Measurements from ENCODE around the gene RASAL1.
A peak's percentile ranks its signal among the peaks of the same experiment; 100 is the strongest.

The RASAL1 gene

GRCh38 chr12:113071135-113072112 lies 64.1 kb downstream of the RASAL1 start:
- peak; percentile 73 to 83 for DNase-seq

- DNase-seq, result no peak
Measured at GRCh38 chr12:113070117-113070906, 65.2 kb downstream of the RASAL1 start.

- DNase-seq, result no peak
Measured at GRCh38 chr12:113069751-113070116, 65.8 kb downstream of the RASAL1 start.

GRCh38 chr12:113069149-113069548 lies 66.4 kb downstream of the RASAL1 start:
- no peak for DNase-seq

- no peak for DNase-seq
Measured at GRCh38 chr12:113067987-113068935, 67.3 kb downstream of the RASAL1 start.

- peak in 1 of 2 experiments; percentile 27 for DNase-seq
Measured at GRCh38 chr12:113066813-113067400, 68.7 kb downstream of the RASAL1 start.

GRCh38 chr12:113065126-113066007 lies 70.2 kb downstream of the RASAL1 start:
- DNase-seq, result peak in 1 of 2 experiments; percentile 30

GRCh38 chr12:113064395-113065125 lies 71.0 kb downstream of the RASAL1 start:
- DNase-seq, result no peak

GRCh38 chr12:113063396-113064350 lies 71.9 kb downstream of the RASAL1 start:
- DNase-seq, result no peak

GRCh38 chr12:113062502-113063395 lies 72.8 kb downstream of the RASAL1 start:
- DNase-seq, result no peak

GRCh38 chr12:113061061-113061694 lies 74.4 kb downstream of the RASAL1 start:
- peak; percentile 15 to 25 for DNase-seq

- no peak for DNase-seq
Measured at GRCh38 chr12:113060336-113060960, 75.1 kb downstream of the RASAL1 start.

- no peak for DNase-seq
Measured at GRCh38 chr12:113059071-113059595, 76.4 kb downstream of the RASAL1 start.

- no peak for DNase-seq
Measured at GRCh38 chr12:113058553-113058952, 77.0 kb downstream of the RASAL1 start.

- no peak for DNase-seq
Measured at GRCh38 chr12:113057565-113058485, 77.7 kb downstream of the RASAL1 start.

Measured in SHP77 (cell line).